PFSK-1 (cell line): ENCODE measurements around the gene ETDC.

Source experiments
- FOXP2 ChIP-seq: optimal IDR thresholded peaks from 2 replicates; pipeline ENCODE3; 2011; ENCODE audit warnings: borderline replicate concordance, control low read depth, inconsistent platforms; ENCODE audit not compliant: insufficient read depth; ENCODE audit errors: extremely low read length, extremely low read depth
- POLR2AphosphoS5 ChIP-seq: IDR thresholded peaks from 2 replicates; pipeline ENCODE4 v1.6.1; 2012; ENCODE audit warnings: low read depth, mild to moderate bottlenecking, control low read depth, low read length, moderate library complexity
- REST ChIP-seq, 2 experiments: IDR thresholded peaks; 2 replicates each; pipeline versions ENCODE4 v1.6.1 to v1.8.0; 2011 to 2012; ENCODE audit warnings: low read depth in 2 of 2, low read length in 2 of 2, control low read depth in 1 of 2, inconsistent platforms in 1 of 2, mild to moderate bottlenecking in 1 of 2, moderate library complexity in 1 of 2; ENCODE audit not compliant: insufficient read depth in 1 of 2
- SIN3A ChIP-seq: IDR thresholded peaks from 2 replicates; pipeline ENCODE4 v1.6.1; 2012; ENCODE audit warnings: mild to moderate bottlenecking, low read length, moderate library complexity, borderline replicate concordance; ENCODE audit not compliant: insufficient read depth
- TAF1 ChIP-seq: IDR thresholded peaks from 2 replicates; pipeline ENCODE4 v1.6.1; 2012; ENCODE audit warnings: low read length, control low read depth, borderline replicate concordance; ENCODE audit not compliant: insufficient read depth

ETDC gene

GRCh38 chrX:135295944-135296305 is 13.4 kb upstream of the ETDC start:
- TF ChIP-seq POLR2AphosphoS5 = no peak
- no peak for TF ChIP-seq REST (IDR thresholded peaks at IDR 0.05; ENCODE audit: insufficient read depth in 1 of 2, low read depth in 2 of 2, low read length in 2 of 2)
- no peak for TF ChIP-seq FOXP2
- no peak for TF ChIP-seq TAF1
- TF ChIP-seq SIN3A = no peak

GRCh38 chrX:135302269-135302873 is 6.9 kb upstream of the ETDC start:
- TF ChIP-seq TAF1 = no peak
- TF ChIP-seq SIN3A = no peak
- no peak for TF ChIP-seq POLR2AphosphoS5
- no peak for TF ChIP-seq FOXP2
- no peak for TF ChIP-seq REST (IDR thresholded peaks at IDR 0.05; ENCODE audit: insufficient read depth in 1 of 2, low read depth in 2 of 2, low read length in 2 of 2)

GRCh38 chrX:135304741-135305140 is 4.5 kb upstream of the ETDC start:
- no peak for TF ChIP-seq POLR2AphosphoS5
- TF ChIP-seq FOXP2 = no peak
- TF ChIP-seq SIN3A = no peak
- TF ChIP-seq TAF1 = no peak

- no peak for TF ChIP-seq TAF1
- TF ChIP-seq POLR2AphosphoS5 = no peak
- TF ChIP-seq SIN3A = no peak
- no peak for TF ChIP-seq REST (IDR thresholded peaks at IDR 0.05; ENCODE audit: insufficient read depth in 1 of 2, low read depth in 2 of 2, low read length in 2 of 2)
- TF ChIP-seq FOXP2 = no peak
Measured at GRCh38 chrX:135307171-135307570, 2.1 kb upstream of the ETDC start.

GRCh38 chrX:135308345-135308855 is 880 bp upstream of the ETDC start:
- TF ChIP-seq FOXP2 (no peak), SIN3A (no peak), TAF1 (no peak), POLR2AphosphoS5 (no peak), REST (IDR thresholded peaks at IDR 0.05; ENCODE audit: insufficient read depth in 1 of 2, low read depth in 2 of 2, low read length in 2 of 2) (no peak)
